Mucosa of descending colon (tissue), 3 donors: ENCODE results near the gene ENOX1. TPM values are rescaled to one million over a fixed set of nuclear protein-coding genes. Genes with fewer than 3 reads are reported as not detected.

ENCODE experiments used
- ATAC-seq: fragments of 200-7000 bp; cut with Tn5 transposase; one replicate; pipeline ENCODE4 v1.9.1; 2020; ENCODE audit warnings: mild to moderate bottlenecking, moderate library complexity
- DNase-seq, 3 donors: peaks; one replicate each; pipeline ENCODE4 v3.0.0-alpha.2; 2020
- H3K36me3 ChIP-seq: fragments of 200-600 bp; one replicate; pipeline ENCODE4 v1.8.0; 2021; ENCODE audit warnings: low read depth, mild to moderate bottlenecking
- H3K4me1 ChIP-seq: fragments of 200-600 bp; one replicate; pipeline ENCODE4 v1.8.0; 2021; ENCODE audit warnings: low read depth, mild to moderate bottlenecking
- H3K4me3 ChIP-seq: fragments of 200-600 bp; one replicate; pipeline ENCODE4 v1.8.0; 2021; ENCODE audit warnings: mild to moderate bottlenecking
- H3K9me3 ChIP-seq: fragments of 200-600 bp; one replicate; pipeline ENCODE4 v1.8.0; 2021; ENCODE audit warnings: mild to moderate bottlenecking
- intact Hi-C, 2 donors: fragments of 100-400 bp; cut with DNase I in 1 of 2; cut with micrococcal nuclease in 1 of 2; formaldehyde crosslinking; loops; one replicate each; pipeline versions ENCODE4 v1.11.0 to v1.11.1; 2022; cut with DNase I, micrococcal nuclease
- total RNA-seq, 3 donors: library from RNA; stranded (reverse); fragmentation: NEBNext Ultra II Directional in 2 of 3; extraction: Animal tissue kit (Norgen Biotek cat#: 25700) in 2 of 3; gene quantifications; one replicate each; pipeline versions ENCODE4 v1.2.1 to v1.2.4, GENCODE V29; 2021 to 2023
- TF ChIP-seq, protein P1 (sequence below): fragments of 200-600 bp; IDR thresholded peaks from one replicate; pipeline ENCODE4 v1.8.0; 2022; ENCODE audit warnings: antibody characterized with exemption, mild to moderate bottlenecking
- donor health status: DM: no; HTN: no; CAD: no; lungs with moderate emphysema.
- donor health status: DM: no; HTN: no; CAD: no.
- donor health status: DM: no; HTN: yes; CAD: no.

ENOX1 gene
- total RNA-seq, 3 donors from 2014 or later, result 0.35 to 9.8 (median 1.2) TPM

DNA sequence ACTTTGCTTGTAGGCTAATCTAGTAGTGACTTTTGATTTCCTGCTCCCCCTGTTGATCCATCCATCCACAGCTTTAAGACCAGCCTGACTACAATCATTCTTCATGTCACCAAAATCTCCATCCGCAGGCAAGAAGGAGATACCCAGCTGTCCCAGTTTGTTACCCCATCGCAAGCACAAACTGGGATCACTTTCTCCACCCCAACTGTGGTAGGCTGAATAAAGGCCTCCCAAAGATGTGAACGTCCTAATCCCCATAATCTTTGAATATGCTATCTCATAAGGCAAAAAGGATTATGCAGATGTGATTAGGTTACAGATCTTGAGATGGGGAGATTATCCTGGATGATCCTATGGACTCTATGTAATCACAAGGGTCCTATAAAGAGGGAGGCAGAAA lies 202.0 kb downstream of the ENOX1 start:
- ATAC-seq (no peak), DNase-seq (no peak)
- Histone ChIP-seq H3K4me3 (no peak overlapping the region), H3K4me1 (no peaks in the 10 kb centered on the region), H3K36me3 (no peaks in the 10 kb centered on the region), H3K9me3 (no peaks in the 10 kb centered on the region)
- intact Hi-C loops, result no loop called here
- TF ChIP-seq, protein P1, sequence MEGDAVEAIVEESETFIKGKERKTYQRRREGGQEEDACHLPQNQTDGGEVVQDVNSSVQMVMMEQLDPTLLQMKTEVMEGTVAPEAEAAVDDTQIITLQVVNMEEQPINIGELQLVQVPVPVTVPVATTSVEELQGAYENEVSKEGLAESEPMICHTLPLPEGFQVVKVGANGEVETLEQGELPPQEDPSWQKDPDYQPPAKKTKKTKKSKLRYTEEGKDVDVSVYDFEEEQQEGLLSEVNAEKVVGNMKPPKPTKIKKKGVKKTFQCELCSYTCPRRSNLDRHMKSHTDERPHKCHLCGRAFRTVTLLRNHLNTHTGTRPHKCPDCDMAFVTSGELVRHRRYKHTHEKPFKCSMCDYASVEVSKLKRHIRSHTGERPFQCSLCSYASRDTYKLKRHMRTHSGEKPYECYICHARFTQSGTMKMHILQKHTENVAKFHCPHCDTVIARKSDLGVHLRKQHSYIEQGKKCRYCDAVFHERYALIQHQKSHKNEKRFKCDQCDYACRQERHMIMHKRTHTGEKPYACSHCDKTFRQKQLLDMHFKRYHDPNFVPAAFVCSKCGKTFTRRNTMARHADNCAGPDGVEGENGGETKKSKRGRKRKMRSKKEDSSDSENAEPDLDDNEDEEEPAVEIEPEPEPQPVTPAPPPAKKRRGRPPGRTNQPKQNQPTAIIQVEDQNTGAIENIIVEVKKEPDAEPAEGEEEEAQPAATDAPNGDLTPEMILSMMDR, result no peak

DNA sequence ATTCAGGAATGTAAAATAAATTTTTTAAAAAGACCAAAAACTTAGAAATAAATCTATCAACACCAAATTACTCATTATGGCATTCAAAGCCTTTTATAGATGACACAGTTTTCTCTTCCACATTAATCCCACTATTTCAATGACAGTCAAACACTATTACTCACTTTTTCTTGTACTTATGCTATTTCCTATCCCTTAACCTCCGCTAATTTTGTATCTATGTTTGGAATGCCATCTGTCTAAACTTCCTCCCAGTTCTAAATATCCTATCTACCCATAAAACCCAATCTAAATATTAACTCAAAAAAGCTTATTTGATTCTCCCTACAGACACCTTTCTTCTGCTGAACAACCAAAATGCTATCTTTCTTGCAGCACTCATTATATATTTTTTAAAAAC lies 203.5 kb downstream of the ENOX1 start:
- Histone ChIP-seq H3K4me1 (no peaks in the 10 kb centered on the region), H3K4me3 (no peak overlapping the region), H3K9me3 (no peaks in the 10 kb centered on the region), H3K36me3 (no peaks in the 10 kb centered on the region)
- ATAC-seq (no peak), DNase-seq (no peak)
- TF ChIP-seq, protein P1, result no peak
- intact Hi-C loops, result no loop called here

GRCh38 chr13:43580280-43580679 lies 206.5 kb downstream of the ENOX1 start:
- Histone ChIP-seq H3K4me1 (no peaks in the 10 kb centered on the region), H3K36me3 (no peaks in the 10 kb centered on the region), H3K9me3 (no peaks in the 10 kb centered on the region), H3K4me3 (no peak overlapping the region)
- intact Hi-C loops, result no loop called here
- no peak for DNase-seq
- TF ChIP-seq, protein P1, result no peak
- ATAC-seq, result no peak

DNA sequence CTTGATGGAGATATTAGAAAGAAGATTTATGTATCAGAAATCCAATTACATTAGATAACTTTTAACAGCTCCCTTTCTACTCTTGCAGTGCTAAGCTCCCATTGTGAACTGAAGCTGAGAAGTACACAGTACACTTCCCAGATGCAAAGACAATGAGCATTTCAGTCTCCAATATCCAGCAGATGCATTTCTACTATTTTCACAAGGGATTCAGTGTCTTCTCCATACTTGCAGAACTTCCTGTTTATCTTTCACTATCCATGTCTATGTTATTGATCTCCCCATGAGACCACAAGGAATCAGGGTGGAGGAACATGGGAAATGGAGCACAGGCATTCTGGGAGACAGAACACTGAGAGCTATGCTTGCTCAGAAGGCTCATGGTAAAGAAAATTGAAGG lies 207.5 kb downstream of the ENOX1 start:
- no peak overlapping the region for H3K4me3 ChIP-seq
- intact Hi-C loops, result no loop called here
- H3K36me3 ChIP-seq, result no peaks in the 10 kb centered on the region
- ATAC-seq (no peak), DNase-seq (no peak)
- H3K9me3 ChIP-seq, result no peaks in the 10 kb centered on the region
- TF ChIP-seq, protein P1, result no peak
- H3K4me1 ChIP-seq, result no peaks in the 10 kb centered on the region

GRCh38 chr13:43574605-43575004 lies 212.2 kb downstream of the ENOX1 start:
- ATAC-seq, result no peak

More at GRCh38 chr13:43574605-43575004, 212.2 kb downstream of the ENOX1 start:
- intact Hi-C loops, result no loop called here
- Histone ChIP-seq H3K9me3 (no peaks in the 10 kb centered on the region), H3K36me3 (no peaks in the 10 kb centered on the region), H3K4me1 (no peaks in the 10 kb centered on the region), H3K4me3 (no peak overlapping the region)
- TF ChIP-seq, protein P1, result no peak
- DNase-seq, result no peak
